ENCODE data around the gene CYP4F3. TPM values are rescaled to one million over a fixed set of nuclear protein-coding genes. Genes with fewer than 3 reads are reported as not detected.

Gene CYP4F3
- total and polyA plus RNA-seq, 2 of the 13 experiments (the other 11 are each of a cell fraction or from before 2014, with no cell fraction given) = 17.8 to 22.8 TPM

DNA sequence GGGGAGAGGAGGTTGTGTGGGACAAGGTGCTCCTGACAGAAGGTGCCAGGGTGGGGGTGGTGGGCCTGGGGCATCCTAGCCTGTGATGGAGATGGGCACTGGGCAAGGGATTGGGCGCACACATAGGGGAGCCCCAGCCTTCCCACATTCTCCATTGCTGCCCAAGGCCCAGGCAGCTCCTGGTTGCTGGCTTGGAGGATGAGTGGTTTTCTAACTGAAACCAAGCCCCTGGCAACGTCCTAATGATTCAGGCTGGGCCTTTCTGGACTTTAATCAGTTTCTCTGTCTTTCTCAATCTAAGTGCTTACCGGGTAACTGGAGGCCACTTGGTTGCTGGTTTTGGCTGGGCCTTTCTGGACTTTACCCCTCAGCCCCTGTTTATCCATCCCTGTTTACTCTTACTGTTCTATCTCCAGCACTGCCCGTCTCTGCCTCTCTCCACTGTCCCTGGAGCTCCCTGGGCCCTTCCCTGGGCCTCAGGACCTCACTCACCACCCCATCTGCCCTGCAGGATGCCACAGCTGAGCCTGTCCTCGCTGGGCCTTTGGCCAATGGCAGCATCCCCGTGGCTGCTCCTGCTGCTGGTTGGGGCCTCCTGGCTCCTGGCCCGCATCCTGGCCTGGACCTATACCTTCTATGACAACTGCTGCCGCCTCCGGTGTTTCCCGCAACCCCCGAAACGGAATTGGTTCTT, 354 bp downstream of the CYP4F3 start (continued):
- 0 out of 2 replicates have a peak, but pooled peaks have one; percentile 35 for TF ChIP-seq TAF1 (CRISPR knock-in tag; IDR thresholded peaks at IDR 0.05)
- peak; percentile 84; the same call in 1 of the 2 replicates for TF ChIP-seq FOXJ3 (CRISPR knock-in tag; IDR thresholded peaks at IDR 0.05; ENCODE audit: borderline replicate concordance)
- TF ChIP-seq, protein P1, sequence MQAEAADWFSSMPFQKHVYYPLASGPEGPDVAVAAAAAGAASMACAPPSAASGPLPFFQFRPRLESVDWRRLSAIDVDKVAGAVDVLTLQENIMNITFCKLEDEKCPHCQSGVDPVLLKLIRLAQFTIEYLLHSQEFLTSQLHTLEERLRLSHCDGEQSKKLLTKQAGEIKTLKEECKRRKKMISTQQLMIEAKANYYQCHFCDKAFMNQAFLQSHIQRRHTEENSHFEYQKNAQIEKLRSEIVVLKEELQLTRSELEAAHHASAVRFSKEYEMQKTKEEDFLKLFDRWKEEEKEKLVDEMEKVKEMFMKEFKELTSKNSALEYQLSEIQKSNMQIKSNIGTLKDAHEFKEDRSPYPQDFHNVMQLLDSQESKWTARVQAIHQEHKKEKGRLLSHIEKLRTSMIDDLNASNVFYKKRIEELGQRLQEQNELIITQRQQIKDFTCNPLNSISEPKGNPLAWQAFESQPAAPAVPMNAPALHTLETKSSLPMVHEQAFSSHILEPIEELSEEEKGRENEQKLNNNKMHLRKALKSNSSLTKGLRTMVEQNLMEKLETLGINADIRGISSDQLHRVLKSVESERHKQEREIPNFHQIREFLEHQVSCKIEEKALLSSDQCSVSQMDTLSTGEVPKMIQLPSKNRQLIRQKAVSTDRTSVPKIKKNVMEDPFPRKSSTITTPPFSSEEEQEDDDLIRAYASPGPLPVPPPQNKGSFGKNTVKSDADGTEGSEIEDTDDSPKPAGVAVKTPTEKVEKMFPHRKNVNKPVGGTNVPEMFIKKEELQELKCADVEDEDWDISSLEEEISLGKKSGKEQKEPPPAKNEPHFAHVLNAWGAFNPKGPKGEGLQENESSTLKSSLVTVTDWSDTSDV (CRISPR knock-in tag; IDR thresholded peaks at IDR 0.05) = no peak
- TF ChIP-seq ZNF329 (CRISPR knock-in tag; IDR thresholded peaks at IDR 0.05; ENCODE audit: low read depth) = 0 out of 2 replicates have a peak, but pooled peaks have one; percentile 61
- TF ChIP-seq, protein P2, sequence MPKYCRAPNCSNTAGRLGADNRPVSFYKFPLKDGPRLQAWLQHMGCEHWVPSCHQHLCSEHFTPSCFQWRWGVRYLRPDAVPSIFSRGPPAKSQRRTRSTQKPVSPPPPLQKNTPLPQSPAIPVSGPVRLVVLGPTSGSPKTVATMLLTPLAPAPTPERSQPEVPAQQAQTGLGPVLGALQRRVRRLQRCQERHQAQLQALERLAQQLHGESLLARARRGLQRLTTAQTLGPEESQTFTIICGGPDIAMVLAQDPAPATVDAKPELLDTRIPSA (CRISPR knock-in tag; IDR thresholded peaks at IDR 0.05; ENCODE audit: borderline replicate concordance) = no peak
- TF ChIP-seq, protein P3, sequence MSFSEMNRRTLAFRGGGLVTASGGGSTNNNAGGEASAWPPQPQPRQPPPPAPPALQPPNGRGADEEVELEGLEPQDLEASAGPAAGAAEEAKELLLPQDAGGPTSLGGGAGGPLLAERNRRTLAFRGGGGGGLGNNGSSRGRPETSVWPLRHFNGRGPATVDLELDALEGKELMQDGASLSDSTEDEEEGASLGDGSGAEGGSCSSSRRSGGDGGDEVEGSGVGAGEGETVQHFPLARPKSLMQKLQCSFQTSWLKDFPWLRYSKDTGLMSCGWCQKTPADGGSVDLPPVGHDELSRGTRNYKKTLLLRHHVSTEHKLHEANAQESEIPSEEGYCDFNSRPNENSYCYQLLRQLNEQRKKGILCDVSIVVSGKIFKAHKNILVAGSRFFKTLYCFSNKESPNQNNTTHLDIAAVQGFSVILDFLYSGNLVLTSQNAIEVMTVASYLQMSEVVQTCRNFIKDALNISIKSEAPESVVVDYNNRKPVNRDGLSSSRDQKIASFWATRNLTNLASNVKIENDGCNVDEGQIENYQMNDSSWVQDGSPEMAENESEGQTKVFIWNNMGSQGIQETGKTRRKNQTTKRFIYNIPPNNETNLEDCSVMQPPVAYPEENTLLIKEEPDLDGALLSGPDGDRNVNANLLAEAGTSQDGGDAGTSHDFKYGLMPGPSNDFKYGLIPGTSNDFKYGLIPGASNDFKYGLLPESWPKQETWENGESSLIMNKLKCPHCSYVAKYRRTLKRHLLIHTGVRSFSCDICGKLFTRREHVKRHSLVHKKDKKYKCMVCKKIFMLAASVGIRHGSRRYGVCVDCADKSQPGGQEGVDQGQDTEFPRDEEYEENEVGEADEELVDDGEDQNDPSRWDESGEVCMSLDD (CRISPR knock-in tag; IDR thresholded peaks at IDR 0.05; ENCODE audit: borderline replicate concordance) = 0 out of 2 replicates have a peak, but pooled peaks have one; percentile 21
- TF ChIP-seq RFXANK (CRISPR knock-in tag; IDR thresholded peaks at IDR 0.05) = no peak
- peak; percentile 49; the same call in 1 of the 2 replicates for TF ChIP-seq DPF2 (CRISPR knock-in tag; IDR thresholded peaks at IDR 0.05; ENCODE audit: borderline replicate concordance, low read depth)
- TF ChIP-seq, protein P4, sequence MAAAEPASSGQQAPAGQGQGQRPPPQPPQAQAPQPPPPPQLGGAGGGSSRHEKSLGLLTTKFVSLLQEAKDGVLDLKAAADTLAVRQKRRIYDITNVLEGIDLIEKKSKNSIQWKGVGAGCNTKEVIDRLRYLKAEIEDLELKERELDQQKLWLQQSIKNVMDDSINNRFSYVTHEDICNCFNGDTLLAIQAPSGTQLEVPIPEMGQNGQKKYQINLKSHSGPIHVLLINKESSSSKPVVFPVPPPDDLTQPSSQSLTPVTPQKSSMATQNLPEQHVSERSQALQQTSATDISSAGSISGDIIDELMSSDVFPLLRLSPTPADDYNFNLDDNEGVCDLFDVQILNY (CRISPR knock-in tag; conservative IDR thresholded peaks at IDR 0.05) = no peak
- TF ChIP-seq BRCA1 (CRISPR knock-in tag; IDR thresholded peaks at IDR 0.05) = peak; percentile 48; the same call in 1 of the 2 replicates
- TF ChIP-seq HNRNPH1 (optimal IDR thresholded peaks at IDR 0.05; ENCODE audit: low read depth, low read length) = no peak
- TF ChIP-seq GFI1 (CRISPR knock-in tag; IDR thresholded peaks at IDR 0.05; ENCODE audit: borderline replicate concordance) = peak; percentile 63; the same call in 1 of the 2 replicates
- TF ChIP-seq, protein P5, sequence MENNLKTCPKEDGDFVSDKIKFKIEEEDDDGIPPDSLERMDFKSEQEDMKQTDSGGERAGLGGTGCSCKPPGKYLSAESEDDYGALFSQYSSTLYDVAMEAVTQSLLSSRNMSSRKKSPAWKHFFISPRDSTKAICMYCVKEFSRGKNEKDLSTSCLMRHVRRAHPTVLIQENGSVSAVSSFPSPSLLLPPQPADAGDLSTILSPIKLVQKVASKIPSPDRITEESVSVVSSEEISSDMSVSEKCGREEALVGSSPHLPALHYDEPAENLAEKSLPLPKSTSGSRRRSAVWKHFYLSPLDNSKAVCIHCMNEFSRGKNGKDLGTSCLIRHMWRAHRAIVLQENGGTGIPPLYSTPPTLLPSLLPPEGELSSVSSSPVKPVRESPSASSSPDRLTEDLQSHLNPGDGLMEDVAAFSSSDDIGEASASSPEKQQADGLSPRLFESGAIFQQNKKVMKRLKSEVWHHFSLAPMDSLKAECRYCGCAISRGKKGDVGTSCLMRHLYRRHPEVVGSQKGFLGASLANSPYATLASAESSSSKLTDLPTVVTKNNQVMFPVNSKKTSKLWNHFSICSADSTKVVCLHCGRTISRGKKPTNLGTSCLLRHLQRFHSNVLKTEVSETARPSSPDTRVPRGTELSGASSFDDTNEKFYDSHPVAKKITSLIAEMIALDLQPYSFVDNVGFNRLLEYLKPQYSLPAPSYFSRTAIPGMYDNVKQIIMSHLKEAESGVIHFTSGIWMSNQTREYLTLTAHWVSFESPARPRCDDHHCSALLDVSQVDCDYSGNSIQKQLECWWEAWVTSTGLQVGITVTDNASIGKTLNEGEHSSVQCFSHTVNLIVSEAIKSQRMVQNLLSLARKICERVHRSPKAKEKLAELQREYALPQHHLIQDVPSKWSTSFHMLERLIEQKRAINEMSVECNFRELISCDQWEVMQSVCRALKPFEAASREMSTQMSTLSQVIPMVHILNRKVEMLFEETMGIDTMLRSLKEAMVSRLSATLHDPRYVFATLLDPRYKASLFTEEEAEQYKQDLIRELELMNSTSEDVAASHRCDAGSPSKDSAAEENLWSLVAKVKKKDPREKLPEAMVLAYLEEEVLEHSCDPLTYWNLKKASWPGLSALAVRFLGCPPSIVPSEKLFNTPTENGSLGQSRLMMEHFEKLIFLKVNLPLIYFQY (CRISPR knock-in tag; IDR thresholded peaks at IDR 0.05; ENCODE audit: borderline replicate concordance) = peak; percentile 78; the same call in 1 of the 2 replicates
- no peak for TF ChIP-seq ZNF839 (CRISPR knock-in tag; IDR thresholded peaks at IDR 0.05; ENCODE audit: borderline replicate concordance)
- TF ChIP-seq ZNF138 (CRISPR knock-in tag; IDR thresholded peaks at IDR 0.05; ENCODE audit: low read depth) = no peak
- TF ChIP-seq REPIN1 (CRISPR knock-in tag; IDR thresholded peaks at IDR 0.05; ENCODE audit: borderline replicate concordance, low read depth) = peak; percentile 20; the same call in 1 of the 2 replicates

Data from HepG2 (cell line).